Uterus (tissue), 2 donors: ENCODE measurements around the gene PAM.

ENCODE experiments used
- CTCF ChIP-seq, 4 experiments: fragments of 200-600 bp in 2 of 4; fragments of 450-650 bp in 2 of 4; sonication (generic) in 2 of 4; IDR thresholded peaks; one replicate each; pipeline ENCODE4 v1.5.1; 2016 to 2019; ENCODE audit warnings: antibody characterized with exemption in 4 of 4, mild to moderate bottlenecking in 2 of 4, moderate library complexity in 1 of 4
- POLR2A ChIP-seq, 2 donors: fragments of 450-650 bp; IDR thresholded peaks; one replicate each; pipeline ENCODE4 v1.6.1; 2016; ENCODE audit warnings: antibody characterized with exemption in 2 of 2, mild to moderate bottlenecking in 1 of 2, moderate library complexity in 1 of 2

- TF ChIP-seq CTCF (IDR thresholded peaks at IDR 0.05) (no peak), POLR2A (IDR thresholded peaks at IDR 0.05) (no peak)
Measured at GRCh38 chr5:103014983-103015382, 259.9 kb downstream of the PAM start.
